Middle frontal gyrus (tissue), 1 donor: ENCODE results near the gene STOX1.
"Not testable (repeated sequence)": the region's sequence is repeated elsewhere in the genome, so short reads cannot be mapped to it uniquely, and the experiment has no call there.

Source experiments
- DNase-seq: peaks from one replicate; pipeline ENCODE4 v3.0.0-alpha.2; 2015; ENCODE audit warnings: low spot score; ENCODE audit errors: extremely low spot score

The STOX1 gene

GRCh38 chr10:68826764-68827591, at the start of gene STOX1:
Gene STOX1, plus strand, starts transcription at chr10:68827531. Its CDS starts 93 bp downstream, at chr10:68827624.
- DNase-seq: no peak

- DNase-seq: no peak
Observed at GRCh38 chr10:68781613-68782574, 45.4 kb upstream of the STOX1 start.

GRCh38 chr10:68784476-68784875, 42.9 kb upstream of the STOX1 start:
- DNase-seq: no peak

- no peak for DNase-seq
Observed at GRCh38 chr10:68787813-68788212, 39.5 kb upstream of the STOX1 start.

GRCh38 chr10:68790476-68790875, 36.9 kb upstream of the STOX1 start:
- DNase-seq: no peak

- DNase-seq: no peak
Observed at GRCh38 chr10:68792115-68792514, 35.2 kb upstream of the STOX1 start.

- no peak for DNase-seq
Observed at GRCh38 chr10:68795886-68796532, 31.3 kb upstream of the STOX1 start.

- DNase-seq: no peak
Observed at GRCh38 chr10:68796605-68797004, 30.7 kb upstream of the STOX1 start.

- DNase-seq: no peak
Observed at GRCh38 chr10:68800211-68800610, 27.1 kb upstream of the STOX1 start.

- no peak for DNase-seq
Observed at GRCh38 chr10:68804692-68805091, 22.6 kb upstream of the STOX1 start.

- DNase-seq: not testable (repeated sequence)
Observed at GRCh38 chr10:68810830-68811229, 16.5 kb upstream of the STOX1 start.

- no peak for DNase-seq
Observed at GRCh38 chr10:68811314-68812009, 15.9 kb upstream of the STOX1 start.

- DNase-seq: no peak
Observed at GRCh38 chr10:68812420-68812819, 14.9 kb upstream of the STOX1 start.

GRCh38 chr10:68813559-68813958, 13.8 kb upstream of the STOX1 start:
- no peak for DNase-seq

GRCh38 chr10:68816796-68817412, 10.4 kb upstream of the STOX1 start:
- DNase-seq: no peak

GRCh38 chr10:68820359-68820758, 7.0 kb upstream of the STOX1 start:
- not testable (repeated sequence) for DNase-seq

GRCh38 chr10:68822626-68823025, 4.7 kb upstream of the STOX1 start:
- not testable (repeated sequence) for DNase-seq

- DNase-seq: not testable (repeated sequence)
Observed at GRCh38 chr10:68827592-68827959, 245 bp downstream of the STOX1 start.

GRCh38 chr10:68828083-68828601, 811 bp downstream of the STOX1 start:
- not testable (repeated sequence) for DNase-seq

- no peak for DNase-seq
Observed at GRCh38 chr10:68828833-68829232, 1.5 kb downstream of the STOX1 start.
